Measurements from ENCODE around the gene ME1. TPM values are rescaled to one million over a fixed set of nuclear protein-coding genes. Genes with fewer than 3 reads are reported as not detected.
"Not testable (repeated sequence)": the region's sequence is repeated elsewhere in the genome, so short reads cannot be mapped to it uniquely, and the experiment has no call there.

The ME1 gene
- 2.9 TPM for total RNA-seq

DNA sequence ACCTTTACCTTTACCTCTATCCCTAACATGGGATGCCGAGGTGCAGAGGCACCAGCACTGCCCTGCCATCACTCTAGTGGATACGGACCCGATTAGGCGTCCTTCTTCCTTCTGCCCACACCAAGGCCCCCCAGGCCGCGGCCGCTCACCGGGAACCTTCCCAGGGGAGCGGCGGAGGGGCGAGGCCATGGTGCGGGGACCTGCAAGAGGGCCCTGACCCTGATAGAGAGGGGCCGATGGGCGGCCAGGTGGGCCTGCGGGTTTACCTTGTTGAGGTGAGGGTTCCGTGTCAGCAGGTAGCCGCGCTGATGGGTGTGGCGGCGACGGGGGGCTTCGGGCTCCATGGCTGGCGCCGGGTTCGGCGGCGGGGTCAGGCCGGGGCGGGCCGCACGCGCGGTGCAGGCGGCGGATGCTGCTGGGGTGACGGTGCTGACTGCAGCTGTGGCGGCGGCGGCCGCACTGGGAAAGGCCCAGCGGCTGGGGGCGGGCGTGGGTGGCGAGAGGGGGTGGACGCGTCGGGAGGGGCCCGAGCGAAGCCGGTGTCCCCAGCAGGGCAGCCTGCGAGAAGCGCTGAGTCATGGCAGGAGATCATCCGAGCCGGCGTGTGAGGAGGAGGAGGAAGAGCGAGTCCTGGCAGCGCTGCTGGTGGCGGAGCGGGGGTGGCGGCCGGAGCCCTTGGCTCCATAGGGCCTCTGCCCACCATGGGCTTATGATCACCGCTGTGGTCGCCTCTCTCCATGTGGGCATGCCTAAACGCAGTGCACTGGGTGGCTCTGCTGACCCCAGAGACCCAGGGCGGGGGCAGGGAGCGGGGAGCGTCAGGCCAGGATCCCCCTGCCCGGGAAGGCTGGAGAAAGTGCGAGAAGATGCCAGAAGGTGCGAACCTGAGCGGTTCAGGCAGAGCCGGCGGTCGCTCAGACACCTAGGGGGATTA is at the start of gene ME1:
Gene ME1, minus strand, starts transcription at position 441 of the 934 bp plus-strand sequence. Its CDS starts 97 bp downstream, at position 344.
- FAIRE-seq = no peak
- DNase-seq (ENCODE audit: low spot score in 2 of 2) = peak; percentile 74 to 84

- DNase-seq (ENCODE audit: low spot score in 2 of 2) = no peak
- FAIRE-seq = no peak
These were observed 49.6 kb upstream of the ME1 start for GRCh38 chr6:83480470-83480869.

GRCh38 chr6:83479389-83479788 is 48.5 kb upstream of the ME1 start:
- DNase-seq (ENCODE audit: low spot score in 2 of 2) = no peak
- no peak for FAIRE-seq

- FAIRE-seq (no peak), DNase-seq (ENCODE audit: low spot score in 2 of 2) (no peak)
These were observed 46.1 kb upstream of the ME1 start for GRCh38 chr6:83476971-83477370.

- FAIRE-seq = no peak
These were observed 43.5 kb upstream of the ME1 start for GRCh38 chr6:83474309-83474708.

DNA sequence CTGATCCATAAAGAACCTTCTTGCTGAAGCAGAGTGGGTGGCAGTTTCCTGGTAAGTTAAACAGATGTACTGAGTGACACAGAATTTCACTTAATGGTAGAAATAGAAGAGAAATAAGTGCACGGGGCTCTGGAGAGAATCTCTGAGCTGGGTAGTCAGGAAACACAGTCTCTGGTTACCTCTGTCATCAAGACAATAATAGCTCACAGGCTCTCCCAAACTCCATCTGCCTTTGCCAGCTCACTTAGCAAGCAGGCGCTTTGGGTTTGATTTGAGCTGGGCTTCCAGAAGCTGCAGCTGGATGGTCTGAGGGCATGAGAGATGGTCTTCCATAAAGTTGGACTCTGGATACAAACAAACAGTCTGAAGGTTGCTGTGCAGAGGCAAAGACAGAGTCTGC is 41.9 kb upstream of the ME1 start:
- no peak for DNase-seq (ENCODE audit: low spot score in 2 of 2)
- FAIRE-seq = no peak

More at GRCh38 chr6:83474309-83474708, 43.5 kb upstream of the ME1 start:
- DNase-seq (ENCODE audit: low spot score in 2 of 2) = no peak

- FAIRE-seq (no peak), DNase-seq (ENCODE audit: low spot score in 2 of 2) (no peak)
These were observed 39.7 kb upstream of the ME1 start for GRCh38 chr6:83470587-83470986.

DNA sequence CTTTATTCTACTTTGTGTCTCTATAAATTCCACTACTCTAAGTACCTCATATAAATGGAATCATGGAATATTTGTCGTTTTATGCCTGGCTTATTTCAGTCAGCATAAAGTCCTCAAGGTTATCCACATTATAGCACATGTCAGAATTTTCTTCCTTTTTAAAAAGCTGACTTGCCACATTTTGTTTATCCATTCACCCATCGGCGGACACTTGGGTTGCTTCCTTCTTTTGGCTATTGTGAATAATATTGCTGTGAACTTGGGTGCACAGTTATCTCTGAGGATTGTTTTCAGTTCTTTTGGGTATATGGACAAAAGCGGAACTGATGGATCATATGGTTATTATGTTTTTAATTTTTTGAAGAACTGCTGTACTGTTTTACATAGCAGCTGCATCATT is 39.1 kb upstream of the ME1 start:
- no peak for FAIRE-seq

DNA sequence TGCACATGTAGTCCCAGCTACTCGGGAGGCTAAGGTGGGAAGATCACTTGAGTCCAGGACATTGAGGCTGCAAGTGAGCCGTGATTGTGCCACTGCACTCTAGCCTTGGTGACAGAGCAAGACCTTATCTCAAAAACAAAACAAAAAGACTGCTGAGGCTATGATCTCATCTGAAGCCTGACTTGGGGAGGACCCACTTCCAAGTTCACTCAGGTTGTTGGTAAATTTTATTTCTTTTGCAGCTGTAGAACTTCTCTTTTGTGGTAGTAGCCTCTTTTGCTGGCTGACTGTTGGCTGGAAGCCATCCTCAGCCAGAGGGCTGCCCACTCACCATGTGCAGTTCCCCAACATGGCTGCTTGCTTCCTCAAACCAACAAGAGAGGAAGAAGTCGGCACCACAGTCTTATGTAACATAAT is 36.8 kb upstream of the ME1 start:
- no peak for DNase-seq (ENCODE audit: low spot score in 2 of 2)

More for the DNA sequence above, 39.1 kb upstream of the ME1 start:
- DNase-seq (ENCODE audit: low spot score in 2 of 2) = no peak

GRCh38 chr6:83466328-83466727 is 35.5 kb upstream of the ME1 start:
- no peak for FAIRE-seq
- no peak for DNase-seq (ENCODE audit: low spot score in 2 of 2)

More for the DNA sequence above, 36.8 kb upstream of the ME1 start:
- FAIRE-seq = no peak

- no peak for FAIRE-seq
- DNase-seq (ENCODE audit: low spot score in 2 of 2) = no peak
These were observed 33.7 kb upstream of the ME1 start for GRCh38 chr6:83464381-83465140.

DNA sequence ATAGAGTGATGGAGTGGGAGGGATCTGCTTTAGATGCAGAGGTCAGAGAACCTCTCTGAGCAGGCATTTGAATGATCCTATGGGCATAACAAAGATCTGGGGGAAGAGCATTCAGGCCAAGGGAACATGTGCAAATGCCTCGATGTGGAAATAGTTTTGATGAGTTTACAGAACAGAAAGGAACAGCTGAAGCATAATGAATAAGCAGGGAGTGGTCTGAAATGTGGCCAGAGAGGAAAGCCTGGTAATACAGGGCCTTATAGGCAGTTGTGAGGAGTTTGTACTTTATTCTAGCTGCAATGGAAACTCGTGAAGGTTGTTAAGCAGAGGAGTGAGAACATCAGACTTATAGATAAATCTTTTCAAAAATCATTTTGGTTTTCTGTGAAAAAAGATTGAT is 33.0 kb upstream of the ME1 start:
- FAIRE-seq (no peak), DNase-seq (ENCODE audit: low spot score in 2 of 2) (no peak)

- DNase-seq (ENCODE audit: low spot score in 2 of 2) (no peak), FAIRE-seq (no peak)
These were observed 31.7 kb upstream of the ME1 start for GRCh38 chr6:83462524-83462923.

DNA sequence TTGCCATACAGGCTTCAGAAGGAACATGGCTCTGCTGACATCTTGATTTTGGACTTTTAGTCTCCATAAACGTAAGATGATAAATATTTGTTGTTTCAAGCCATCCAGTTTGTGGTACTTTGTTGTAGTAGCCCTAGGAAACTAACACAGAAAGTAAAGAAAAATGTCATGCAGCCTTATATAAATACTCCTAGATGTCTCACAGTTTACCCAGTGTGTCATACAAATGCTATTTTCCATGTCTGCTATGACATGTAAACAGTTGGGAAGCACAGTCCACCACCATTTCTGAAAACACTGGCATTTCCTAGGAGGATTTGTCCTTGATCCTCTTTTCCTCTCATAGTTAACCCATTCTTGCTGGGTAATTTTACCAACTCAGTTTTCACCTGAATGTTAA is 30.6 kb upstream of the ME1 start:
- DNase-seq (ENCODE audit: low spot score in 2 of 2) (no peak), FAIRE-seq (no peak)

- DNase-seq (ENCODE audit: low spot score in 2 of 2) (no peak), FAIRE-seq (no peak)
These were observed 28.8 kb upstream of the ME1 start for GRCh38 chr6:83459663-83460062.

GRCh38 chr6:83450015-83450414 is 19.2 kb upstream of the ME1 start:
- not testable (repeated sequence) for DNase-seq (ENCODE audit: low spot score in 2 of 2); FAIRE-seq

DNA sequence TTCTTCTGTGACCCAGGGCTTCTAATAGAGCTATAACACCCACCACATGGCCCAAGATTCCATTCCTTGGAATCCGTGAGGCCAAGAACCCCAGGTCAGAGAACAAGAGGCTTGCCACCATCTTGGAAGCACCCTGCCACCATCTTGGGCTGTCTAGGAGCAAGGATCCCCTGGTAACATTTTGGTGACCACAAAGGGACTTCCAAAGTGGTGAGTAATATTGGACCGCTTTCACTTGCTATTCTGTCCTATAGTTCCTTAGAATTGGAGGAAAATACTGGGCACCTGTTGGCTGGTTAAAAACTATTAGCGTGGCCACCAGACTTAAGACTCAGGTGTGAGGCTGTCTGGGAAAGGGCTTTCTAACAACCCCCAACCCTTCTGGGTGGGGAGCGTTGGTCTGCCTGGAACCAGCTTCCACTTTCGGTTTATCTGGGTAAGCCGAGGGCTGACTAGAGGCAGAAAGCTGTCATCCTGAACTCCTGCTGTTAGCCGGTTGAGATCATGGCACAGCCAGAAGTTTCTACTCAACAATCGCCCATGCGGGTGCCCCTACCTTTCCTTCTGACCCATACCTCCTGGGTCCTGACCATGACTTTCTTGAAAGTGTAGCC is 13.3 kb upstream of the ME1 start:
- DNase-seq (ENCODE audit: low spot score in 2 of 2); FAIRE-seq: not testable (repeated sequence)

- FAIRE-seq (no peak), DNase-seq (ENCODE audit: low spot score in 2 of 2) (no peak)
These were observed 12.7 kb upstream of the ME1 start for GRCh38 chr6:83443516-83443915.

DNA sequence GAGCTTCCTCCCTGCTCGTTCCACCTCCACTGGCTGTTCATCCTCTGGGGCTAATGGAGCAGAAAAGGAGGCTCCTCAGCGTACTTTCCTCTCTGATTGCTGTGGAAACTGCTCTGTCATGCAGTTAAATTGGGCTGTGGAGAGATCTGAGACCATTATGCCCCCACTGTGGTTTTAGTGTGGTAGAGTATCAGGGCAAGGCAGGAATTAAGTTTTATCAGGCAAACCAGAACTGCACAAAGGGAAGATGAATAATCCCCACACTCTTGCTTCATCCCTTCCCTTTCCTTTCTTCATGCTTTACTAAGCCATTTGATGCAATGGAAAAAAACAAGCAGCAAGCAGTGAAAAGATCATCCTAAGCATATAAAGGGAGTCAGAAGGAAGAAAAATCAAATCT is 11.9 kb upstream of the ME1 start:
- FAIRE-seq = no peak
- DNase-seq (ENCODE audit: low spot score in 2 of 2) = no peak

DNA sequence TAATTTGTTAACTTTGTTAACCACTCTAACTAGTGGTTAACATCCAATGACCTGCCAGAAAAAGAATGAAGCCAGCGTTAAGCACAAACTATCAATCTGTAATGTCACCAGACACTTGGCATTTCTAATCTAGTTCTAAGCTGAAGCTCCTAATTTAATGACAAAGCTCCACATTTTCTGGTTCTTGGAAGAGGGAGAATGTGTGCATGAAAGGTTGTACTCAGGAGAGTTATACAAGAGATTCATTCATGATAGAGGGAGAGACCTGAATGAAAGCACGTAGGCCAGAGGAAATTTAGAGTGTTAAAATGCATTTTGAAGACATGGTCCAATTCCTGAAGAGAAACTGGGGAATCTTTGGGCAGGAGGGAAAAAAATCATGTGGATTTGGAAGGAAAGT is 8.3 kb upstream of the ME1 start:
- FAIRE-seq = no peak
- no peak for DNase-seq (ENCODE audit: low spot score in 2 of 2)

DNA sequence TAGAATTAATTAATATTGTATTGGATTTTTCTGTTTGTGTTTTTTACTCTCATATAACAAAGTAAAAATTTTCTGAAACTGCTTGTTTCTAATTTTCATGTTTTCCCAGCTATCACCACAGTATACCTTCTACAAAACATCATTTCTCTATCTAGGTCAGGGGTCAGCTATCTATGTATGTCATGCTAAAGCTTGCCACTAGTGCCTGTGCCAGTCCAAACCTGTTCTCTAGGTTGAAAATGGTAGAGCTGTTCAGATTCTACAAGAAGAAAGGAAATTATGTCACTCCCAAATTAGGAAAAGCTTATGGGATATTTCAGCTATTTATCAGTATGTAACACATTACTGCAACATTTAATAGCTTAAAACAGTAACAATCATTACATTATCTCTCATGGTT is 5.8 kb upstream of the ME1 start:
- no peak for FAIRE-seq
- no peak for DNase-seq (ENCODE audit: low spot score in 2 of 2)

All from frontal cortex (tissue), 4 donors.